Measurements from ENCODE around the gene ATP6V0A1. TPM values are rescaled to one million over a fixed set of nuclear protein-coding genes. Genes with fewer than 3 reads are reported as not detected.
A peak's percentile ranks its signal among the peaks of the same experiment; 100 is the strongest.

The ATP6V0A1 gene
- total and polyA plus RNA-seq, 8 donors, result 13.1 to 435 (median 80.2) TPM

DNA sequence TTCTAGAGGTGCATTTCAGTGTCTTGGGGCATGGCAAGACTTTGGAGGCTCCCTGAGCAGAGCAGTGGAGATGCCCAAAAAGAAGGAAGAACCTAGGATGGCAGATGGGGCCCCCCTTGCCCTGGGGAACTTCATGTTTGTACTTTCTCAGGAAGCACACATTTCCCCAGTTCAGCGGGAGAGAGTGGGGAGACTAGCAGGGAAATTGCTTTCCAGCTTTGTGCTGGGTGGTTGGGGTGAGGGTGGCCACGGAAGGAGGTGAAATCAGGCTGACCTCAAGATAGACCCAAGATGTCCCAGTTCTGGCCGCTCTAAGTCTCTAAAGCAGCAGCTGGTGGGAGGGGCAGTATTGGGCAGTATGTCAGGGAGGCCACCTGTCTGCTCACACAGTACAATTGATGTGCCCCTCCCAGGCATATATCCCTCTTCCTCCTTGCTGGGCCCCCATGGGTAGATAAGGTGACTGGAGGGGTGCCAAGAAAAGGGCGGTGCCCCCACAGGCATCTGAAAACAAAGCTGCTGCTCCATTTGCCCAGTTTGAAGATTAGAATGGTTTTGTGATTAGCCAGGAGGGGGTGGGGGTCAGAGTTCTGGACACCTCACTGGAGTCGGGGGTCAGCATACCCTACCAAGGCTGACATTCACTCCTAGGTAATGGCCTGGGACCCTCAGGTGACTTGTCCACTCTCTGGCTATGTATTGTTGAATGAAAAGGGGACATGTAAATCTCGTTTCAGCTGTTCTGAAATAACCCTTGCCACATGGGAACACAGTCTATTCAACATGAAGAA is 60.3 kb downstream of the ATP6V0A1 start:
- intact Hi-C loops (cut with DNase I; ENCODE audit: low total_unique reads), result loop anchor here (10.0 kb wide), 1 partner anchor 194 kb away; no protein-coding TSS in a partner anchor
- Histone ChIP-seq H3K27ac (peak overlapping the region; percentile 80 to 93 (median 91)), H3K36me3 (peaks cover 14 to 53% (median 33%) of the 10 kb centered on the region in 4 donors), H3K9me3 (no peaks in the 10 kb centered on the region), H3K4me1 (peaks cover 67 to 82% (median 77%) of the 10 kb centered on the region in 4 donors), H3K27me3 (no peaks in the 10 kb centered on the region), H3K4me3 (no peak overlapping the region)
- WGBS, 5 donors, result 9 to 23% (median 20%) methylated on average over 4 to 6 of the region's 6 CpGs
- DNase-seq, result peak; percentile 69 to 93
- TF ChIP-seq POLR2AphosphoS5 (IDR thresholded peaks at IDR 0.05), result peak in 1 of 3 donors; percentile 40
- no peak for TF ChIP-seq POLR2A (IDR thresholded peaks at IDR 0.05)

DNA sequence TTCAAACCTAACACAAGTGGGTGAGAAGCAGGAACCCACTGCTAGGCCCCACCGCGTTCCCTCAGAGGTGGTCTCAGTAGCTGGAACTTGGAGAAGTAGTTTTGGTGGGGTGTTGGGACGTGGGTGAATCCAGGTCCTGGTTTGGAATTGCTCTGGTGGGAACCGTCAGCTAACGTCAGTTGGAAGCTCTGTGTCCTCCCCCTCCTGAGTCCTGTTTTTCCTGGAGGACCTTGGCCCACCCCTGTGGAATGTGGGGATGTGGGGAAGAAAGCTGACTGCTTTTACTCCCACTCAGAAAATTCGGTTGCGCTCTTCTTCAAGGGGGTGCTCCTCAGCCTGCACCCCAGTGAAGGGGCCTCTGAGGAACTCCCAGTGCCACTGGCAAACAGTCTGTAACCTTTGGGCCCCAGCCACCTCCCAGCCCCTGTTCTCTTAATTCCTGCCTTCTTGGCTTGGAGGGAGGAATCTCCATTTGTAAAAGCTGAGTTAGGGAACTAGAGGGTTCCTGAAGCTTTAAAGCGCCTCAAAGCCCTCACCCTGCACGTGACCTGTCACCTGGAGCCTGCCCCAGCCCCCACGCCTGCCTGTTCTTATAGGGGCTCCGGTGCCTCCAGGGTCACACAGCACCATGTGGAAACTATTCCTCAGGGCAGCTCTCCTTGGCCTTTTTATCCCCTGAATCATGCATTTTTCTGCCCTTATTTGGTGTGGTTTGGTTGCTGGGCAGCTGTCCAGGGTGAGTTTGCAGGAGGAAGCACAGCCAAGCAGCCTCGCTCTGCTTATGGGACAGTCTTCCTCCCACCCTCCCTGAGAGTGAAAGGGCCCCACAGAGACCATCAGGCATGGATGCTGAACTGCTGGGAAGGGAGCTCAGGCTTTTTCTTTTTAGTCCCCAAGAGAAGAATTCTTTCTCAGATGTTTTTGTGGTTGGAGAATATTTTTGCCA is 61.1 kb downstream of the ATP6V0A1 start:
- no peaks in the 10 kb centered on the region for H3K27me3 ChIP-seq
- H3K36me3 ChIP-seq, result peaks cover 7 to 44% (median 24%) of the 10 kb centered on the region in 4 donors
- 25 to 36% (median 28%) methylated on average over 9 to 12 of the region's 12 CpGs for WGBS, 5 donors
- intact Hi-C loops (cut with DNase I; ENCODE audit: low total_unique reads), result loop anchor here (10.0 kb wide), 1 partner anchor 195 kb away; no protein-coding TSS in a partner anchor
- H3K9me3 ChIP-seq, result no peaks in the 10 kb centered on the region
- no peak overlapping the region for H3K4me3 ChIP-seq
- peak overlapping the region; percentile 80 to 93 (median 91) for H3K27ac ChIP-seq
- H3K4me1 ChIP-seq, result peaks cover 67 to 80% (median 72%) of the 10 kb centered on the region in 4 donors
- DNase-seq, result peak; percentile 77 to 96
- peak; percentile 54 to 69 (median 65) for TF ChIP-seq POLR2AphosphoS5 (IDR thresholded peaks at IDR 0.05)
- peak; percentile 66 for TF ChIP-seq EP300 (IDR thresholded peaks at IDR 0.05)
- TF ChIP-seq POLR2A (IDR thresholded peaks at IDR 0.05), result no peak
- no peak for TF ChIP-seq CTCF (IDR thresholded peaks at IDR 0.05)

- intact Hi-C loops (cut with DNase I; ENCODE audit: low total_unique reads), result no loop called here
- TF ChIP-seq CTCF (IDR thresholded peaks at IDR 0.05) (no peak), POLR2A (IDR thresholded peaks at IDR 0.05) (no peak), EP300 (IDR thresholded peaks at IDR 0.05) (no peak), POLR2AphosphoS5 (IDR thresholded peaks at IDR 0.05) (no peak)
- no peaks in the 10 kb centered on the region for H3K27me3 ChIP-seq
- H3K36me3 ChIP-seq, result peaks cover 5 to 38% (median 20%) of the 10 kb centered on the region in 4 donors
- no peak overlapping the region for H3K4me3 ChIP-seq
- no peaks in the 10 kb centered on the region for H3K9me3 ChIP-seq
- DNase-seq, result no peak
- peak overlapping the region; percentile 75 to 93 (median 91) for H3K27ac ChIP-seq
- peaks cover 67 to 81% (median 71%) of the 10 kb centered on the region in 4 donors for H3K4me1 ChIP-seq
- WGBS, 5 donors, result 28 to 57% (median 51%) methylated on average over 9 of the region's 9 CpGs
Measured at GRCh38 chr17:42520540-42520951, 61.9 kb downstream of the ATP6V0A1 start.

DNA sequence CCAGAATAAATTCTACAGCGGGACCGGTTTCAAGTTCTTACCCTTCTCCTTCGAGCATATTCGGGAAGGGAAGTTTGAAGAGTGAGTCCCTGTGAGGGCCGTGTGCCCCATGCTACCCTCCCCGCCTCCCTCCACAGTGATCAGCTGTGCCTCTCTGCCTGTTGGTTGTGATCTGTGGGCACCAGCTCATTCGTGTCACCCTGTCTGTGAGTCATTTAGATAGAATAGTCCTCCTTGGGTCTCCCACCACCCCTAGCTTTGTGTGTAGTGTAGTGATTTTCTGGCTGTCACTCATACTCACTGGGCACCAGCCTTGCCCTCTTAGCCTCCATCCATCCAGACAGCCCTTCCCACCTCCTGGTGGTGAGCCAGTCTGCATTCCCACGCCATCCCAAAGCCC is 62.4 kb downstream of the ATP6V0A1 start:
- no peaks in the 10 kb centered on the region for H3K9me3 ChIP-seq
- no peak overlapping the region for H3K4me3 ChIP-seq
- no peak for DNase-seq
- 56 to 78% (median 61%) methylated on average over 8 of the region's 8 CpGs for WGBS, 5 donors
- peak overlapping the region; percentile 64 to 93 (median 91) for H3K27ac ChIP-seq
- no peak for TF ChIP-seq POLR2A (IDR thresholded peaks at IDR 0.05)
- TF ChIP-seq CTCF (IDR thresholded peaks at IDR 0.05), result no peak
- no peak for TF ChIP-seq POLR2AphosphoS5 (IDR thresholded peaks at IDR 0.05)
- TF ChIP-seq EP300 (IDR thresholded peaks at IDR 0.05), result no peak
- peaks cover 67 to 83% (median 72%) of the 10 kb centered on the region in 4 donors for H3K4me1 ChIP-seq
- intact Hi-C loops (cut with DNase I; ENCODE audit: low total_unique reads), result no loop called here
- peaks cover 5 to 33% (median 18%) of the 10 kb centered on the region in 4 donors for H3K36me3 ChIP-seq
- no peaks in the 10 kb centered on the region for H3K27me3 ChIP-seq
